Measurements from ENCODE around the gene HIPK2.

HIPK2 gene

DNA sequence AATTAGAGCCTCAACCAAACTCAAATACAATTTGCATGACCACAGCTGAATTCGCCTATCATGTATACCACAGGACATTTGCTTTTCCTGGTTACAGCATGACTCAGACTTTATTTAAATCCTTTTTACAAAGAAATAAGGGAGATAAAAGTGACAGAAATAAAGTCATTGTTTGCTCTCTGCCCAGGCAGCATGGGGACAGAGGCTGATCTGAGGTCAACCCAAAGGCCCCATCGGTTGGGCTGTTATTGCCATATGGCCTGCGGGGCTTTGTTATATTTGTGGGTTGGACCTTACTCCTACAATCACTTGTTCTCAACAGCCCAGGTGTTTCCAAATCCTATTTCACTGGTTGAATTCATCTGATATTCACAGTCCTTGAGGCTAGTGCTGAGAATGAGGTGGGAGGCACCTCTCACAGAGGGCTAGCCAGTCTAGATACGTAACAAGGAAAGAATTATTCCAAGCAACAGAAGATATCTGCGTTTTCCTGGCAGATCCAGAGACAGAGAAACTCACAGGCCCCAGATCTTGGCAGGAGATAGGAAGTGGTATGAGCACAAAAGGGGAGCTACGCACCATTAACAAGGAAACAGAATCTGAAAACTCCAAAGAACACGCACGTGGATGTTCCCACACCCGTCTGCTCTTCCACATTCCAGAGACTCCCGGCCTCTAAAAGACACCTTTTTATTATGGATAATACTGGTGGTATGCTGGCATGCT is 117.3 kb downstream of the HIPK2 start:
- DNase-seq (ENCODE audit: insufficient read length) (no peak), FAIRE-seq (no peak)
- TF ChIP-seq POLR2AphosphoS5 (IDR thresholded peaks at IDR 0.05; ENCODE audit: low read depth, low read length) (no peak), POLR2A (IDR thresholded peaks at IDR 0.05; ENCODE audit: low read depth, low read length) (no peak), TAF1 (IDR thresholded peaks at IDR 0.05; ENCODE audit: borderline replicate concordance, low read depth, low read length) (no peak)

- DNase-seq (ENCODE audit: insufficient read length) (no peak), FAIRE-seq (no peak)
- TF ChIP-seq TAF1 (IDR thresholded peaks at IDR 0.05; ENCODE audit: borderline replicate concordance, low read depth, low read length) = no peak
- TF ChIP-seq POLR2A (IDR thresholded peaks at IDR 0.05; ENCODE audit: low read depth, low read length) = no peak
- no peak for TF ChIP-seq POLR2AphosphoS5 (IDR thresholded peaks at IDR 0.05; ENCODE audit: low read depth, low read length)
Observed at GRCh38 chr7:139659922-139660316, 117.9 kb downstream of the HIPK2 start.

GRCh38 chr7:139658908-139659675 is 118.7 kb downstream of the HIPK2 start:
- TF ChIP-seq POLR2A (IDR thresholded peaks at IDR 0.05; ENCODE audit: low read depth, low read length) (no peak), POLR2AphosphoS5 (IDR thresholded peaks at IDR 0.05; ENCODE audit: low read depth, low read length) (no peak), TAF1 (IDR thresholded peaks at IDR 0.05; ENCODE audit: borderline replicate concordance, low read depth, low read length) (no peak)
- DNase-seq (ENCODE audit: insufficient read length) (no peak), FAIRE-seq (no peak)

DNA sequence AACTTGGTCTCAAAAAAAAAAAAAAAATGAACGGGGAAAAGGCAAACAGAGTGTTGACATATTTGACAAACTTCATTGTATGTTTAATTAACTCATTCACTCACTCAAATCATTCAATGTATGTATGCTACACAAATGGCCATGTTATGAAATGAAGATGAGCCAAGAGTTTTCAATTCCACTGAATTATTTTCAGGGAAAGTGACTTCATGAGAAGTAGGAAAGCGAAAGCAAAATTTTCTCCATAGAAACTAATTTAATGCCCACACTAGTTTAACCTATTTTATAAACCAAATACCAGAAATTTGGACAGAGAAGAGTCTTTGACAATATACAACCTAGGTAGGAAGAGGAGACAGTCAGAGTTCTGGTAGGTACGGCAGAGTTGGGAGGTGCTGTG is 119.5 kb downstream of the HIPK2 start:
- TF ChIP-seq TAF1 (IDR thresholded peaks at IDR 0.05; ENCODE audit: borderline replicate concordance, low read depth, low read length) (no peak), POLR2AphosphoS5 (IDR thresholded peaks at IDR 0.05; ENCODE audit: low read depth, low read length) (no peak), POLR2A (IDR thresholded peaks at IDR 0.05; ENCODE audit: low read depth, low read length) (no peak)
- DNase-seq (ENCODE audit: insufficient read length) (no peak), FAIRE-seq (no peak)

- DNase-seq (ENCODE audit: insufficient read length) (no peak), FAIRE-seq (no peak)
- no peak for TF ChIP-seq TAF1 (IDR thresholded peaks at IDR 0.05; ENCODE audit: borderline replicate concordance, low read depth, low read length)
- no peak for TF ChIP-seq POLR2A (IDR thresholded peaks at IDR 0.05; ENCODE audit: low read depth, low read length)
- TF ChIP-seq POLR2AphosphoS5 (IDR thresholded peaks at IDR 0.05; ENCODE audit: low read depth, low read length) = no peak
Observed at GRCh38 chr7:139657725-139658124, 120.1 kb downstream of the HIPK2 start.

DNA sequence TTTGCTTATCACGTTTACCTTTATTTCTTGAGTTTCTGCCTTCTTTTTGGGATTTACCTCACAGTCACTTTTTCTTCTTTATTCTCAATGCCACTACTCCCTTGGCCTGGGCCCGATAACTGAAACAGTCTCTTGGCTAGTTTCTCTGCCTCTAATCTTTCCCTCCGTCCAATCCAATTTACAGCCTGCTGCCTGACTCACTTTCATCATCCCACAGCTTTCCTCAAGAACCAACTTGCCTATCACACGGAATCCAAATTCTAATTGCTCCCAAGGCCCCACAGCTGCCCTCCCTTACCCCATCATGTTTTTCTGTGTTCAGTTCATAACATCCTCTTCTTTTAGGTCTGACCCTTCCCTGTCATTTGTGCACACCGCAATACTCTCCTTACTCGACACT is 121.4 kb downstream of the HIPK2 start:
- no peak for DNase-seq (ENCODE audit: insufficient read length)
- TF ChIP-seq POLR2A (IDR thresholded peaks at IDR 0.05; ENCODE audit: low read depth, low read length) (no peak), POLR2AphosphoS5 (IDR thresholded peaks at IDR 0.05; ENCODE audit: low read depth, low read length) (no peak), TAF1 (IDR thresholded peaks at IDR 0.05; ENCODE audit: borderline replicate concordance, low read depth, low read length) (no peak)
- FAIRE-seq = no peak

DNA sequence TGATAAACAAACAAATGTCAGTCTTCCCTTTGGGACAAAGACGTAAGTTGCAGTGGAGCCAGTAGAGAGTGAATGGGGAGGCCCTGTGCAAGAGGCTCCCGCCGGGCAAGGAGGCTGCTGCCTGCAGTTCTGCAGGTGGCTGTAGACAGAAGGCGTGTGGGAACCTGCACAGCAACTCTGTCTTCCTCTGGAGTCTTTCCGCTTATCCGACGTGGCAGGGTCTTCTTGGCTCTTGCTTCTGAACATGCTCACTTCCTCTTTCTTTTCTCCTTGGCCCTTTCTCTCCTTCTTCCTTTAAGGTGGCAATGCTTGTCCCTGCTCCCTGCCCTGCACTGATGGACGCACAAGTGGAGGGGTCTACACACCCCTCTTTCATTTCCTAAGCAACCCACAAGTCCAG is 122.5 kb downstream of the HIPK2 start:
- DNase-seq (ENCODE audit: insufficient read length) = no peak
- FAIRE-seq = no peak
- no peak for TF ChIP-seq POLR2A (IDR thresholded peaks at IDR 0.05; ENCODE audit: low read depth, low read length)
- TF ChIP-seq POLR2AphosphoS5 (IDR thresholded peaks at IDR 0.05; ENCODE audit: low read depth, low read length) = no peak
- TF ChIP-seq TAF1 (IDR thresholded peaks at IDR 0.05; ENCODE audit: borderline replicate concordance, low read depth, low read length) = no peak

GRCh38 chr7:139654276-139655181 is 123.3 kb downstream of the HIPK2 start:
- no peak for FAIRE-seq
- no peak for DNase-seq (ENCODE audit: insufficient read length)
- TF ChIP-seq POLR2A (IDR thresholded peaks at IDR 0.05; ENCODE audit: low read depth, low read length) (no peak), TAF1 (IDR thresholded peaks at IDR 0.05; ENCODE audit: borderline replicate concordance, low read depth, low read length) (no peak), POLR2AphosphoS5 (IDR thresholded peaks at IDR 0.05; ENCODE audit: low read depth, low read length) (no peak)

DNA sequence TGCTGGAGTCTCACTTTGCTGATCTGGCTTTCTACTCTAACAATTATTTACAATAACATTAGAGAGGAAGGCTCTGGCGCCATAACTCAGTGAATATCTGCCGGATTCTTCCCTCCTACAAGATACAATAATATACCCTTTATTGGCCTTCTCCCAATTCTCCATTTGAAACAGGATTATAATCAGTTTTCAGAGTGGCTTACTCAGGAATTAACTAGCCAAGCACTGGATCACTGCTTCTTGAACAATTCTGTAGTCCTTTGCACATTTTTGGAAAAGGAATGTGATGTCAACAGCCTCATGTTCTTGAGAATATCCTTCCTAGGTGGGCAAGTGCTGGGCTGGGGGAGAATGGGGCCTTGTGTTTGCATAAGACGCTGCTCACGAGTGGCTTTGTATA is 125.9 kb downstream of the HIPK2 start:
- no peak for FAIRE-seq
- TF ChIP-seq POLR2AphosphoS5 (IDR thresholded peaks at IDR 0.05; ENCODE audit: low read depth, low read length) (no peak), POLR2A (IDR thresholded peaks at IDR 0.05; ENCODE audit: low read depth, low read length) (no peak), TAF1 (IDR thresholded peaks at IDR 0.05; ENCODE audit: borderline replicate concordance, low read depth, low read length) (no peak)
- no peak for DNase-seq (ENCODE audit: insufficient read length)

GRCh38 chr7:139651308-139651707 is 126.5 kb downstream of the HIPK2 start:
- TF ChIP-seq TAF1 (IDR thresholded peaks at IDR 0.05; ENCODE audit: borderline replicate concordance, low read depth, low read length) (no peak), POLR2A (IDR thresholded peaks at IDR 0.05; ENCODE audit: low read depth, low read length) (no peak), POLR2AphosphoS5 (IDR thresholded peaks at IDR 0.05; ENCODE audit: low read depth, low read length) (no peak)
- no peak for DNase-seq (ENCODE audit: insufficient read length)
- no peak for FAIRE-seq

DNA sequence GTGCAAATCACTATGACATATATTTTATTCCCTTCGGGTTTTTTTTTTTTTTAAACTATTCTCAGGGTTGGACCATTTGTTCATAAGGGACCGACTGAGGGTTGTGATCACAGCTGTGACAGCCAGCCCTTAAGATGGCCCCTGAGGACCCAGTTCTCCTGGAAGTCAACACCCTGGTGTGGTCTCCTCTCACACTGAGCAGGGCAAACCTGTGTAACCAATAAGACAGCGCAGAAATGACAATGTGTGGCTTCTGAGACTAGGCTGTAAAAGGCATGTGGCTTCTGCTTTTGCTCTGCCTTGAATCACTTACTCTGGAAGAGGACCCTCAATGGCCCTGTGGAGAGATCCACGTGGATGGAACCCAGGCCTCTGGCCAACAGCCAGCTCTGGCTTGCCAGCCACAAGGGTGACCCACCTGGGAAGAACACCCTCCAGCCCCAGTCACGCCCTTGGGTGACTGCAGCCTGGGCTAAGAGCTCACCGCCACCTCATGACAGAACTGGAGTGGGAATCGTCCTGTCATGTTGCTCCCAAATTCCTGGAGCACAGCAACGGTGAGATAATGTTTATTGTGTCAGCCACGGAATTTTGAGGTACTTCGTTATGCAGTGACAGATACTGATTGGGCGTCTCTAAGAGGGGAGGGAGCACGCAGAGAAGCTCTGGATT is 127.2 kb downstream of the HIPK2 start:
- no peak for FAIRE-seq
- TF ChIP-seq POLR2A (IDR thresholded peaks at IDR 0.05; ENCODE audit: low read depth, low read length) = no peak
- no peak for TF ChIP-seq POLR2AphosphoS5 (IDR thresholded peaks at IDR 0.05; ENCODE audit: low read depth, low read length)
- TF ChIP-seq TAF1 (IDR thresholded peaks at IDR 0.05; ENCODE audit: borderline replicate concordance, low read depth, low read length) = no peak

More for the DNA sequence above, 127.2 kb downstream of the HIPK2 start:
- no peak for DNase-seq (ENCODE audit: insufficient read length)
